NCI-H748 treated with DMSO at 0.1 percent for 48 hours (cell line): ENCODE measurements around the gene TSGA10.
A peak's percentile ranks its signal among the peaks of the same experiment; 100 is the strongest.
"Not testable (repeated sequence)": the region's sequence is repeated elsewhere in the genome, so short reads cannot be mapped to it uniquely, and the experiment has no call there.

Experiments
- DNase-seq: peaks from one replicate; lab custom pipeline; 2025; lab: John Stamatoyannopoulos, UW

TSGA10 gene

DNA sequence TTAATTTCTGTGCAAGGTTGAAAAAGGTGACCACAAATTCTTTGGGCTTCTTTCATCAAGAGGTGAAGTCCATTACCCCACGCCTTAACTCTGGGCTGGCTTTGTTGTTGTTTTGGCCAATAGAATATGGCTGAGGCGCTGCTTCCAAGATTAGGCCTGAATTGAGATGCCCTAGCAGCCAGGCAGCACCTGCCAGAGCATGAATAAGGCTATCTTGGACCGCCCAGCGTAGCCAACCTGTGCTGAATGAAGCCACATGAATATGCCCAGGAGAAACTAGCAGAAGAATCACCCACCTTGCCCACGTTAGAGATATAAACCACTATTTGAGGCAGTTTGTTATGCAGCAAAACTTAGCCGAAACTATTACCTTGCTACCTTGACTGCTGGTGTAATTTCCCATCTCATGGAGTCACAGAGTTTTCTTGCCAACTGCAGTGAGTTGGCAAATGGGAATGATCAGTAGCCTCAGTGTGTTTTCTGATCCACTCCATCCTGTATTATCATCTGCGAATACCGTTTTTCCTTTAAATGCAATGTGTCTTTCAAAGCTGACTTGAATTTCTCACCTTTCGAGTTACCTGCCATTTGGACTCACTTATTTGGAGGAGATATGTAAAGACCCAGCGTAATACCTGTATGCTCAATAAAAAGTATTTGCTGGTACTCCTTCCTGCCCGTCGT is 679 bp downstream of the TSGA10 start:
- DNase-seq = no peak

DNA sequence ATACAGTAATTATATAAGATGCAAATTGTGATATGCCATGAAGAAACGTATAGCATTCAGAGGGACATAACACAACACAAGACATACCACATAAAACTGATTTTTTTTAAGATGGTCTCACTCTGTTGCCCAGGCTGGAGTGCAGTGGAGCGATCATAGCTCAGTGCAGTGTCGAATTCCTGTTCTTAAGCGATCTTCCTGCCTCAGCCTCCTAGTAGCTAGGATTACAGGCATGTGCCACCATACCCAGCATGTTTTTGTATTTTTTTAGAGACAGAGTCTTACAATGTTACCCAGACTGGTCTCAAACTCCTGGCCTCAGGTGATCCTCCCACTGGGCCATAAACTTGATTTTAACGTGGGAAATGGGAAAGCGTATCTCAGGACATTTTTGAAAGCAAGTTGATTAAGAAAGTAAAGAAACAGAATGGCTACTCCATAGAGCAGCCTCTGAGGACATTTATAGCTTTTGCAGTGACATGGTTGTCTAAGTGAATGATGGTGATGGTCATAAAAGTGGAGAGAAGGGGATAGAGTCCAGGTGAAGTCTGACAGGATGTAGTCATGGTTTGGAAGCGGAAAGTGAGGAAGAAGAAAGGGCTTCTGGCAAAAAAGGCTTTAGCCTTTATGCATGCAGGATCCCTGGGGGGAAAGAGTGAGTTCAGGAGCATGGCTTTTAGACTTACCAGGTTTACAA is 2.4 kb downstream of the TSGA10 start:
- DNase-seq = no peak

DNA sequence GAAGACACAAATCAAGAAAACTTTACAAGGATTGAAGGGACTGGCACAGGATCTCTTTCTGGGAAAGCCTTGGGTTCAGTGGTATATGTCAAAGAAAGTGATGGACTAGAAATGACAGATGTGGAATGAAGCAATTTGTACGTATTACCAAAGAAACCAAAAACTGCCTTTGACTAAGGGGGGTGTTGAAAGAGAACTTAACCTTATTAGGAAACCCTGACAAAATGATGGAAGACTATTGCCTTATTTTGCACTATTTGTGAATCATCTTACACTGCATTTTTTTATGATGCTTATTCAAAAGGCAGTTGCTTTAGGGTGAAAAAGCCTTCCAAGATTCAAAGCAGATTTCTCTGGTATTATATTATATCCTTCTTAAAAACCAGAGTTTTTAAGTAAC is 4.0 kb downstream of the TSGA10 start:
- DNase-seq = no peak

DNA sequence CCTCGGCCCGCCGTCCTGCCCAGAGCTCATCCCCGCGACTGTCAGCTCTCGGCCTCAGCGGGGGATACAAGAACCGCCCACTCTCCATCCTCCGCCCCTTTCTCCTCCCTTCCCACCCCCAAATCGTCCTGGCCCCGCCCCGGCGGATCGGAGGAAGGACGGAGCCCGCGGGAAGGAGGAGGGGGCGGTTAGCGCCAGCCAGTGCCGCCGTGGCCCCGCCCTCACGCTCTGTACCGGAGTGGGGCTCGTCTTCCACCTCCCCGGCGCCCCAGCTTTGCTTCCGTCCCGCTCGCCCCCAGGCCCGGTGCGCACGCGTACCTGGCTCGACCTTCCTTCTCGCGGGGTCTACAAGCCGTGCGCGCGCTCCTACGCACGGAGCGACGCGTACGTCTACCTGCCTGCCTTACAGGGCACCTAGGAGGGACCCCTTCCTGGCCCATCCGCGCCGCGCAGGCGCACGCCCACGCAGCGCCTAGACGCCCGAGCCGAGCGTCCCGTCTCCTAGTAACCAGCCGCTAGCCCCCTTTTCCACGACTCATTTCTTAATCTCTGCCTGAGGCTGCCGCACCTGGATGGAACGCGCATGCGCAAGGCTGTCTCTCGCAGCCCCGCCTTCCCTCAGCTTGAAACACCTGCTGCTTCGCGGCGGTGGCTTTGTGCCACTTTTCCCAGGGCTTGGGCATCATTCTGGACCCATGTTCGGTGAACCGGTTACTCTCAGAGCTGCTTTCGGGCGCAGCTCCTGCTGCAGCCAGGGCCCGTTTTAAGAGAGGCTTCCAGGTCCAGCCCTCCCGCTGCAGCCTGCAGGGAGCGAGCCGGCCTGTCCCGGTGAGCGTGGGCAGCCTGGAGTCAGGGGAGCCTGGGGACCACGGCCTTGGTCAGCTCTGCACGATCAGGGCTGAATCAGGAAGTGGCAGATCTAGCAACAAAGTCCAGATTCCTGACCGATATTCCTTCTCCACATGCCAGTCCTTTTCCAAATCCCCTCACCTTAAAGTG is 13.3 kb downstream of the TSGA10 start, which contains the start of gene C2orf15:
C2orf15 (plus strand) TSS at position 598 of the 999 bp plus-strand sequence. CDS start 8,852 bp downstream, outside the sequence.
- DNase-seq = peak; percentile 93

DNA sequence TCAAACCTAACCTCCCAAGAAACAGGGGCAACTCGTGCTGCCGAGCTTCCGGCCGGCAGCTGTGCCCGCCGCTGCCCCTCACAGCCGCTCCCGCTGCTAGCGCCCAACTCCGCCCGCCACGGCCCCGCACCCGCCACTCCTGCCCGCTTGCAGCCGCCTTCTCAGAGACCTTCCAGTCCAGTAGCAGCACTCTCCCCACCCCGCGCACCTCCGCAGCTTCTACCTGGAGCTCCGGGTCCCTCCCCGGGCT is 14.0 kb downstream of the TSGA10 start:
- DNase-seq = no peak

DNA sequence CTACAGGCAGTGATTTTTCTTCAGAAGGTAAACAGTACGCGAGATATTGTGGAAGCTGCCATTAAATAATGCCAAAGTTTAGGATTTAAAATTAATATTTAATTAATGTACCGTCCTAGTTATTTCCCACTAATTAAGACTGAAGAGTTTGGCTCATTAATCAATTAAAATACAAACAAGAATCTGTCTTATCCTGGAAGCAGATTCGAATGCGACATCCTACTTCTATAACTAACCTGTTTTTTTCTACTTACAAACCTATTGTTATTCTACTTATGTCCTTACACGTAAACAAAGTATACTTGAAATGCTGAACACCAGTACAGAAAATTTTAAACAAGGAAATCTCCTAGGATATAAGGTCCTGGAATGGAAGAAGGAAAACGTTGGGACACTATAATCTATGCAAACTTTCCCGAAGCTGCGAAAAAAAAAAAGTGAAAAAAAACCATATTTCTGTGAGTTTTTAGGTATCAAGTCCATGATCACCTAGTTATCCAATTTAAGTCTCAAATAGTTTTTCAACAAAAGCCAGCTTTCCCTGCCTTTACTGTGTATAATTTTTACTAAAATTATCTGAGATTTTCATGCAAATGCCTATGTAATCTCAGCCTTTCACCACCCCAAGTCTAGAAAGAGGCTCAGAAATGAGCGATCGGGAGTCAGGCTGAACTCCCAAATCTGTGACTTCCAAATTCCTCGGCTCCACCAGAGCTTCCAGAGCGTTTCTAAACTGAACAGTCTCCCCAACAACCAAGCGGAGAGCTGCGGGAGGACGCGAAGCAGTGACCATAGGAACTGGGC is 14.5 kb downstream of the TSGA10 start:
- no peak for DNase-seq

DNA sequence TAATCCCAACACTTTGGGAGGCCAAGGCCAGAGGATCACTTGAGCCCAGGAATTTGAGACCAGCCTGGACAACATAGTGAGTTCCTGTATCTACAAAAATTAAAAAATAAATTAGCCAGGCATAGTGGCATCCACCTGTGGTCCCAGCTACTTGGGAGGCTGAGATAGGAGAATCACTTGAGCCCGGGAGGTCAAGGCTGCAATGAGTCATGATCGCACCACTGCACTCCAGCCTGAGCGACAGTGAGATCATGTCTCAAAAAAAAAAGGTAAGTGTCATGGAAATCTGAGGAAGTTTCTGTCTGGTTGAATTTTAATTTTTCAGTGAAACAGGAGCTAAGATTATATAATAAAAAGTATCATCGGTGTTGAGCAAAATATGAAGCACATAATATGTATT is 15.7 kb downstream of the TSGA10 start:
- DNase-seq = no peak

DNA sequence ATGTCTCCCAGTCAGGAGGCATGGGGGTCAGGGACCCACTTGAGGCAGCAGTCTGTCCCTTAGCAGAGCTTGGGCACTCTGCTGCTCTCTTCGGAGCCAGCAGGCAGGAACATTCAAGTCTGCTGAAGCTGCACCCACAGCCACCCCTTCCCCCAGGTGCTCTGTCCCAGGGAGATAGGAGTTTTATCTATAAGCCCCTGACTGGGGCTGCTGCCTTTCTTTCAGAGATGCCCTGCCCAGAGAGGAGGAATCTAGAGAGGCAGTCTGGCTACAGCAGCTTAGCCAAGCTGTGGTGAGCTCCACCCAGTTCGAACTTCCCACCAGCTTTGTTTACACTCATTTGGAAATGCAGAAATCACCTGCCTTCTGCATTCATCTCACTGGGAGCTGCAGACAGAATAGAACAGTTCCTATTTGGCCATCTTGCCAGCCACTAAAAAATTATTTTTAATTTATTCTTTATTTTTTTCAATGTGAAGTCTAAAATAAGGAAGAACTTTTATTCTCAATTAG is 19.6 kb downstream of the TSGA10 start:
- DNase-seq = not testable (repeated sequence)

DNA sequence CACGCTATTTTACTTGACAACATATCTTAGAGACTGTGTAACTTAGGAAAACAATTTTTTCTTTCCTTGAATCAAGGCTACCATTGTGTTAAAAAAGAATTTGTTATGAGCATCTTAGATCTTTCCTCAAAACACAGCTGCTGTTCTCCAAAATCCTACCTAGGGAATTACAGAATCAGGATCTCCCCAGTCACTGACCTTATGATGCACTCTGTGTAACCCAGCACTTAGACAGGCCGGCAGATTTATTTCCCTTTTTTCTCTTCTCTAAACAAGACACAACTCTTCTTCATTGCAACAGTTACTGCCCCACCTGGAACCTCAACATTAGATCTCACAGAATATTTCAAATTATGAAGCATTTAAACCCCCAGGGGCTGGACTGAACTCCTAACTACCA is 26.8 kb downstream of the TSGA10 start:
- no peak for DNase-seq

DNA sequence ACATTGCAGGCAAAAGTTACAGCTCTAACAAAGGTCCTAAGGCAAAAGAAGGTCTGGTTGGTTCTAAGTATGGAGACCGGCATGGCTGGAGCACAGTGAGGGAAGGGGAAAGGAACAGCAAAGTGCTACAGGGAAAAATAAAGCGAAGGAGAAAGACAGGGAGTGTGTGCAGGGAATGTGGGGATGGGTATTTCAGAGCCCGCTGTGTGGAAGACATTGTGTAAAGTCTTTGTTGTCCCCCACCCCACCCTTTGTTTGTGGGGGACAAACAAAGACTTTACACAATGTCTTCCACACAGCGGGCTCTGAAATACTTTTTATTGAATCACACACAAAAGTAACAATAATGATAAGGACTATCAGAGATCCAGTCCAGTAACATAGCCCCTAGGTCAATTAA is 42.1 kb downstream of the TSGA10 start:
- DNase-seq = no peak

DNA sequence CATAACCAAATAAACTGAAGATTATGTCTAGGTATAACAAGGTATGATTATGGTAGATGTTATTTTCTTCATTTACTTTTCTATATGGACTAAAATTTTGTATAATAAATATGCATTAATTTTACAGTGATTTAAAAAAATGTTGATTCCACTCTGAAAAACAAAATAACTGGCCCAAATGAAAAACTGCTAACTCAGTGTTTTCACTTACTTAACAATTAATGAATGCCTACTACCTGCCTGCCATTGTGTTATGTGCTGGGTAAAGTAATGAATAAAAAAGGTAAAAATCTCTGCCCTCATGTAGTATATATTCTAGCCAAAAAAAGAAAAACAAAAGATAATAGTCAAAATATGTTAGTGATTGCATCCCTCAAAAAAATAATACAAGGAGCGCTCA is 42.8 kb downstream of the TSGA10 start:
- no peak for DNase-seq

DNA sequence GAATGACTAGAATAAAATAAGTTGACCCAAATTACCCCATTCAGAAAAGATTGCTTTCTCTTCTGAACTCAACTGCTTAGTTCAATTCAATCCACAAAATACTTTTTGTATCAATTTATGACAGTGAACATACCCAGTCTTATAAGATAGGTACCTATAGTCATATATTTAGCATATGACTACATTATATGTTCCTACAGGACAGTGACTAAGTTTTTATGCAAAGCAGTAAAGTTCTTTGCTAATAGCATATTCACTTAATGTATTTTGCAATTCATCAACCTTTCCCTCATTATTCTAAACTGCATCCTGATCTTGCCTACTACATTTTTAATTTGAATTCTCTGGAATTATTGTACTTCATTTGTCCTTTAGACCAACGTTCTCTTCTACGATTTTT is 43.5 kb downstream of the TSGA10 start:
- DNase-seq = no peak

DNA sequence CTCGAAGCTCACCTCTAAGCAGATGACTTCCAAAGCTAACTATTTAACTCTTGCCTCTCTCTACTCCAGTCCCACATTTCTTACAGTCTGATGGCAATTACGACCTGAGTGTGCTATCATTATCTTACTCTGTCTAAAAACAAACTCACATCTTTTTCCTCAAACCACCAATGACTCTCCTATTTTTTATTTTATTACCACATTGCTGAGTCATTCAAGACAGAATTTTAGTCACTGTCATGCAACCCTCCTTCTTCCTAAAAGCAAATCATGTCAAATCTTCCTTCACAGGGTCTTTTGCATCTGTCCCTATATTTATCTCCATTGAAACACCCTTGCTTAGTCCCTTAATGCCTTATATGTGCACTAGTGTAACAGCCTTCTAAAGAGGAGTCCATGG is 47.8 kb downstream of the TSGA10 start:
- no peak for DNase-seq

DNA sequence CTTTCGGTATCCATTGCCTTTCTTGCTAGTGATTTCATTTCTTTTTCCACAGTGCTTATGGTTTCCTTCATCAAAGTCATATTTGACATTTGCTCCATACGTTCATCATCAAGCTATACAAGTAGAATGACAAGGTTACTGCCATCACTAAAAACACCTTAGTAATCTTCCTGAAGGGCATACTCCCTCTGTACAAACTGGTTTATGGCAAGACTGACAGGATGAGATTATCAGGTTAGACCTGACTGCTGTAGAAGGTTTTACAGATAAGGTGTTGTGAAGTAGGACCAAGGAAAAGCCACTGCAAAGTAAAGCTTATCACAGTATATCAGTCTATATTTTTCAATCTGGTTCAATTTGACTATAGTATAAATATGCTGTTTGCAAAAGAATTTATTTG is 50.7 kb downstream of the TSGA10 start:
- DNase-seq = no peak

DNA sequence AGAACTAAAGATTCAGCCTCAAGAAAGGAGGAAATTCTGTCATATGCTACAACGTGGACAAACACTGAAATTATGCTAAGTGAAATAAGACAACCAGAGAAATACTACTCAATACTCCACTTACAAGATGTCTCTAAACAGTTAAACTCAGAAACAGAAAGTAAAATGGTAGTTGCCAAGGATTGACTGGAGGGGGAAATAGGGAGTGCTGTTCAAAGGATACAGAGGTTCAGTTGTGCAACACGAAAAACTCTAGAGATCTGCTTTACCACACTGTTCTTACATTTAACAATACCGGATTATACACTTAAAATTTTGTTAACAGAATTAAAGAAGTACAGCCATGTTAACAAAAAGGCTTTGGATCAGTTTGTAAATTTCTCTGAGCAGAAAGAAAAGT is 53.0 kb downstream of the TSGA10 start:
- no peak for DNase-seq

DNA sequence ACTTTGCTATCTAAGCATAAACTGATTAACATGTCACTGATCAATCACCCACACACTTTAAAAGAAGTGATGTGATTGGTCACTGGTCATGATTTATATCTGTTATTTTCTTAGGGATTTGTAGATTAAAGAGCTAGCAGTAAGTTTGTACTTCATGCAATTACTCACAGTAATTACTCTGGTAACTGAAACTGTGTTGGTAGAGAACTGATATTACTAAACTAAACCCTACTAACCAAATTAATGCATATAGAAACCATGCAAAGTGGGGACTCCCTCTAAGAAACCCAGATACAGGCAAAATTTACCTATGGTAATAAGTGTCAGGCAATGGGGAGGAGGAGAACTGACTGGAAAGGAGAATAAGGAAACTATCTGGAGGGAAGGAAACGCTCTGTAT is 58.0 kb downstream of the TSGA10 start:
- DNase-seq = no peak

DNA sequence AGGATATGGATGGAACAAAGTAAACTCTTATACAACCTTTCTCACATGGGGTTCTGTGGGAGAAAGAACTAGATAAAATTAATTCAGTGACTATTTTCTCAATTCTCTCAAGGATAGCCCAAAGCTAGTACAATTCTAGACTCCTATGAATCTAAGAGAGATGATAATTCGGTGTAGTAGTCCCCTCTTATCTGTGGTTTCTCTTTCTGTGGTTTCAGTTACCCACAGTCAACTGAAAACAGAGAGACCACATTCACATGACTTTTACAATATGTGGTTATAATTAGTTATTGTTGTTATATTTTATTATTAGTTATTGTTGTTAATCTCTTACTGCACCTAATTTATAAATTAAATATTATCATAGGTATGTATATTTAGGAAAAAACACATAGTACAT is 66.7 kb downstream of the TSGA10 start:
- no peak for DNase-seq

DNA sequence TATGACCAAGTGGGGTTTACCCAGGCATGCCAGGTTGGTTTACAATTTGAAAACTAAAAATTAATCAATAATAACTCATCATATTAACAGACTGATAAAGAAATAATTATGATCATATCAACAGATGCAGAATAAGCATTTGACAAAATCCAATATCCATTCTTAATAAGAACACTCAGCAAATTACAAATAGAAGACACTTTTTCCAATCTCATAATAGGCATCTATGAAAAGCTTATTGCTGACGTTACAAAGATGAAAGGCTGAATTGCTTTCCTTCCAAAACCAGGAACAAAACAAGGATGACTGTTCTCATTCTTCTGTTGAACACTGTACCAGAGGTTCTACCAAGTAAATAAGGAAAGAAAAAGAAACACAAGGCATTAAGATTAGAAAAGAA is 68.4 kb downstream of the TSGA10 start:
- DNase-seq = no peak

DNA sequence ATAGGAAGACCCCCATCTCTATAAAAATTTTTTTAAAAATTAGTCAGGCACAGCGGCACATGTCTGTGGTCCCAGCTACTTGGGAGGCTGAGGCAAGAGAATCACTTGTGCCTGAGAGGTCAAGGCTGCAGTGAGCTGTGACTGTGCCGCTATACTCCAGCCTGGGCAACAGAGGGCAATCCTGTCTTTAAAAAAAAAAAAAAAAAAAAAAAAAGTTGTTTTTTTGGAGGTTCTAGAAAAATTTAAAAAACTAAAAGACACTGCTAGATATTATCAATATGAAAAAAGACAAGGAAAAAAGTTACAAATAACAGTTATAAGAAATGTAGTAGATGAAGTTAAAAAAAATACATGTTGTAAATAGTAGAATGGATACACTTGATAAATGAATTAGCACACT is 69.3 kb downstream of the TSGA10 start:
- DNase-seq = no peak

DNA sequence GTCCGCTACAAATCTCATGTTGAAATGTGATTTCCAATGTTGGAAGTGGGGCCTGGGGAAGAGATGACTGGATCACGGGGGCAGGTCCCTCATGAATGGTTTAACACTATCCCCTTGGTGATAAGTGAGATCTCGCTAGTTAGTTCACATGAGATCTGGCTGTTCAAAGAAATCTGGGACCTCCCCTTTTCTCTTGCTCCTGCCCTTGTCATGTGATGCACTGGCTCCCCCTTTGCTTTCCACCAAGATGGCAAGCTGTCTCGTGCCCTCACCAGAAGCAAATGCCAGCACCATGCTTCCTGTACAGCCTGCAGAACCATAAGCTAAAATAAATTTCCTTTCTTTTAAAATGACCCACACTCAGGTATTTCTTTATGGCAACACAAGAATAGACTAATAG is 70.5 kb downstream of the TSGA10 start:
- DNase-seq = no peak

DNA sequence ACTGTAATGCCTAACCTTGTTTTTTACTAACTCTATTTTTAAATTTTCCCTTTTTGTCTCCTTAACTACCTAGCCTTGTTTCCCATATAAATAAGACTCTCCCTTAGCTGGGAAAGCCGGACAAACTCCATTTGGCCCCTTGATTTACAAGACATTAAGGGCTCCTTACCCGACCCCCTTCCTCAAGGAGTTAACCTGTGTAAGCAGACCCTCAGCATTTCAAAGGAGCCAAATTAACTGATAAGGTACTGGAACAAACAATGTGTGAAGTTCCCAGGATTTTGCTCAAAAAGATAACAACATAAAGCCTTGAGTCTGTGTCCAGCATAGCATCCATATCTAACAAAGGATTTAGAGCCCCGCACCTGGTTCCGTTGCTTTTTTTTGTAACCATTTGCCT is 72.9 kb downstream of the TSGA10 start:
- no peak for DNase-seq

DNA sequence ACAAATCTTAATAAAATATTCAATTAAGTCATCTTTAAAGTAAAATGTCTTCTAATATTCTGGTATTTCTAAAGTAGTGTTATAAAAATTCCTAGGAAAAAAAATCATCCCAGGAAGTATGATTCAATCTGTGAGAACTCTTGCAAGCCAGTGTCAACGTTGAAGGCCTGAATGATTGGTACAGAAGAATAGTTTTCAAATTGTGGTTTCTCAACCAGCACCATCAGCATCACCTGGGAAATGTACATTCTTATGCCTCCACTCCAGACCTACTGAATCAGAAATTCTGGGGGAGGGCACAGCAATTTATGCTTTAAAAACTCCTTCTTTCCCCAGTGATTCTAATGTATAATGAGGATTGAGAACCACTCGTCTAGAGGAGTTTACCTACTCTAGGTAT is 75.5 kb downstream of the TSGA10 start:
- no peak for DNase-seq
